GM21360 (cell line): ENCODE measurements around the gene CXCL1.
"Not testable (repeated sequence)": the region's sequence is repeated elsewhere in the genome, so short reads cannot be mapped to it uniquely, and the experiment has no call there.

Experiments
- ATAC-seq: cut with Tn5 transposase; IDR thresholded peaks from one replicate; pipeline ENCODE4 v1.9.1; 2021; ENCODE audit warnings: mild to moderate bottlenecking, moderate library complexity; ENCODE audit not compliant: unreplicated experiment

Gene CXCL1

DNA sequence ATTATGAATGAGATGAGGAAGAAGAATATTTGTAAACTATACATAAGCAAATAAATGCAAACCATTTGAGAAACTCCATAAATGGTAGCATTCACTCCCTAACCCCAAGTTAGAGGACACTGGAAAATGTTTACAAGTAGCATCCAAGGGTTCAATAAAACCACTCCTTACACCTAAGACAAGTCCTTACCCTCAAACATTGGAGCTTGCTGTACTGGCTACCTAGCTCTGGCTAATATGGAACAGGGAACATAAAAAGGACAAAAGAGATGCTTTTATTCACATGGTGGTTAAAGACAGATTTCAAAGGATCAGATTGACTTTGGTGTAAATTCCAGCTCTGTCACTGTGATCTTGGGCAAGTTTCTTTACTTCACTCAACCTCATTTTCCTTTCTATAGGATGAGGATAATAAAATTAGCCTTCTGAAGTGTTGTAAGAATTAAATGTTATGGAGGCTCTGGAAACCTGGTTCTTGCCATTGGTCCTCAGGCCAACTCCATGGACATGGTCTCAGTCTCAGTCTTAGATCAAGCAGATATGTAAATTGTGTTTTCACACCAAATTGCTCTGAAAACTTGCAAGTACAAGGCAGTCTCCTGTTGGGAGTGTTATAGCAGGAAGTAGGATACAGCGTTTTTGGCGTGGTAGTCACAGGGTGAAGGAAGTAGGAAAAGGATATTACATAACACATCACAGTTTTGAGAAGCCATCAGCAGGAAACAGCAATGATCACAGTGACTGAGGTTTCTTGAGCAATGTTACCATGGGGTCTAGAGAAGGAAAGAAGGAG lies 3.3 kb downstream of the CXCL1 start:
- ATAC-seq = no peak

DNA sequence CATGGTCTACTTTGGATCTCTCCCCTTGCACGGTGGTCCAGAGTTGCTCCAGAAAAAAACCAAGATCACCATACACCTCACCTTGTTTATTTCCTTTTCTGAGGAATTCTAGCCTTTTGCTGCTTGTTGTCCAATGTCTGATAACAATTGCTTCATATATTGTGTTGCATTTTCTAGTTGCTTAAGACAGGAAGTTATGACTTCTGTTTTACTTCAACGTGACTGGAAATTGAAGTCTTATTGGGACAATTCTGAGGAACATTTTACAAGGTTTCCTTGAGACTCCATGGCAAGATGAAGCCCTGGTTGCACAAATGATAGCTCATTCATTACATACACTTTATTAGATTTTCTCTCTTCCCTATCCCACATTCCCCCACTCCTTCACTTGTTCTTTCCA lies 5.2 kb downstream of the CXCL1 start:
- ATAC-seq = no peak

DNA sequence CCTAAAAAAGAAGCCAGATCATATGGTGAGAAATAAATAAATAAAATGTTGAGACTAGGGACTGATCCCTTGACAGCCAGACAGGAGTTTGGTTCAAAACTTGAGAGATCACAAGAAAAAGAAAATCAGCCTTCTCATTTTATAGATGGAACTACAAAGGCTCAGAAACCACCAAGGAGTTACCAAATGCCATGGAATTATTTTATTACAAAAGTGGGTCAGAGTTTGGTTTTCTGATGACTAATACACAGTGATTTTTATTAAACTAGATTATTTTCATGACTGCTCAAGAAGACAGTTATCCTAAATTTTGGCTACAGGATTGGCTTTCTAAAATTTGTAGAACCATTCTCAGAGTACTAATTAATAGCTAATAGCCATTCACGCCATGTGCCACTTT lies 6.2 kb downstream of the CXCL1 start:
- no peak for ATAC-seq

DNA sequence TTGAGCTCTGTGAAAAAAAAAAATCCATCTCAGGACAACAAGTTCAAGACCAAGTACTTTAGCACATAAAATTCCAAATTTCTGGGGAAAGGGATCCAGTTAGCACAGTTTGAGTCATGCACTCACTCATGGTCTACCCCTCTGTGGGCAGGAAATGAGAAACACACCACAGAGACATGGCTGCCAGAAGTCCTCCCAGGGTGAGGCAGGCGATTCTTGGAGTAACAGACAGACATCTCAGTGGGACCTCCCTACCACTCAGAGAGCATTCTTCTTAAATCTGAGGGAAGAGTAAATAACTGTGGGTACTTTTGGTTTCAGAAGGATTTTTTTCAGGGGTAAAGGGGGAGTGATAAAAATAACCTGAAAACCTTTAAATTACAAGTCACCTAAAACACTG lies 14.1 kb downstream of the CXCL1 start:
- ATAC-seq = no peak

DNA sequence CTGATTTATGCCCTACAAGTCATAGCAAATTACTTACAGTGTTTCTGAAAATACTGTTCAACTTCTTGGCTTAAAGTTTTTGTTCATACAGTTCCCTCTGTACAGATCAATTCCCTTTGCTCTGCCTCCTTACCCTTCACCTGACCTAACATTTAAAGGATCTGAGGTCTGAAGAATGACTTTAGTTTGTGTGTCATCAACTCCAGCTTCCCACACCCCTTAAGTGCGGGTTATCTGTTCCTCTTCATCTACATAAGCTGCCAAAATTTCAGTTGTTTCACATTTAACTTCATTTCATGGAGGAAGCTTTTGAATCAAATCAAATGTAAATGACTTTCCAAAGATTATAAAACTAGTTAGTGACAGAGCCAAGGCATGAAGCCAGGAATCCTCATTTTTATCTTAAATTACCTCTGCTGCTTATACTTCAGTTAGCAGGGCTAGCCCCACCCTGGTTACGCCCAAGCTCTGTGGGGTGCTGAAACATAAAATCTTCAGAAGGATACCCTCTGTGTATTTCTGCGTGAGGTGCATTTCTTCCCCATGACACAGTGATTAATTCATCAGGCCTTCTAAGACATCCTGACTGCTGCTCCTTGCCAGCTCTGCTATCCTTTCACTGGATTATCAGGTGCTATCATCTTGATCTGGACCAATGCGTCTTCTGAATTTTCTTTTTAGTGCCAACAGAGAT lies 16.5 kb downstream of the CXCL1 start:
- ATAC-seq = no peak

DNA sequence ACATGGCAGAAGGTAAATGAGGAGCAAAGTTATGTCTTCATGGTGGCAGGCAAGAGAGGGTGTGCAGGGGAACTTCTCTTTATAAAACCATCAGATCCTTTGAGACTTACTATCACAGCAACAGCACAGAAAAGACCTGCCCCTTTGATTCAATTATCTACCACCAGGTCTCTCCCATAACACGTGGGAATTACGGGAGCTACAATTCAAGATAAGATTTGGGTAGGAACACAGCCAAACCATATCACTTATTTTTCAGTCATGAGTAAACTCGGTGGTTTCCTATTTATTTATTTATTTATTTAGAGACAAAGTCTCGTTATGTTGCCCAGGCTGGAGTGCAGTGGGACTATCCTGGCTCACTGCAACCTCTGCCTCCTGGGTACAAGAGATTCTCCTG lies 22.1 kb downstream of the CXCL1 start:
- no peak for ATAC-seq

DNA sequence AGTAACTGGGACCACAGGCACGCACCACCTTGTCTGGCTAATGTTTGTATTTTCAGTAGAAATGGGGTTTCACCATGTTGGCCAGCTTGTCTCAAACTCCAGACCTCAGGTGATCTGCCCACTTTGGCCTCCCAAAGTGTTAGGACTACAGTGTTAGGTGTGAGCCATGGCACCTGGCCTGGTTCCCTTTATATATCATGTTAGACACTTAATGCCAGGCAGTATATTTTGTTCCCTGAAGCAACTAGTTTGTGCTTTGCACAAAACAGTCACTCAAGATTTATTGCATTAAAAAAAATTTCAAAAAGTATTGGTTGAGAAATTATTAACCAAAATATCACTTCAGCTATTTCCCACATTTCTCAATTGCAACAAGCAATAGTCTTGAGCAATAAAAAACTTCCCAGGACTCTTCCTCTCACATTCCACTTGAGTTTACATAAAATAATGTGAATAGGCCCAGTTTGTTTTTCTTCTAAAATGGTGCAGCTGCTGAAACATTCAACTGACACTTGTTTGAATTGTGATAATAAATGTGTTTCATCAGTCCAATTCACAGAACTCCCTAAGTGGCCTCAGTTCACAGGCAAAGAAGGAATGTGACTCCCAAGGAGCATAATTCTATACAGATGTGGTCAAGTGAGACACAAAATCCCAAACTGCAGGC lies 22.7 kb downstream of the CXCL1 start:
- no peak for ATAC-seq

DNA sequence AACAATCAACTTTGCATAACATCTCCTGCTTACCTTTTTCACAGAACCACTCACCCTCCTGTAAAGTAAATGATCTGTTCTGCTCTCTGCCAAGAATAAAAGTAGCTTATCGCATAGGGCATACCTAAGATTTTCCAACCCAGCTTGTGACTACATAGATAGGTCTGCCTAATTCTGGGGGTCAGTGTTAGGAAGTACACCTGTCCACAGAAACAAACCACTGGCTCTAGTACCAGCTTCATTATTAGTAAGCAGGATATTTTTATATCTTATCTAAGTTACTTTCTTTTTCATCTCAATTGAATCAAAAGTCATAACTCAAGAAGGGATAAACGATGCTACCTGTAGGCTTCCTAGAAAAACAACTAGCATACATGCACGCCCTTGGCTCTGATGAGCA lies 23.8 kb downstream of the CXCL1 start:
- ATAC-seq = no peak

DNA sequence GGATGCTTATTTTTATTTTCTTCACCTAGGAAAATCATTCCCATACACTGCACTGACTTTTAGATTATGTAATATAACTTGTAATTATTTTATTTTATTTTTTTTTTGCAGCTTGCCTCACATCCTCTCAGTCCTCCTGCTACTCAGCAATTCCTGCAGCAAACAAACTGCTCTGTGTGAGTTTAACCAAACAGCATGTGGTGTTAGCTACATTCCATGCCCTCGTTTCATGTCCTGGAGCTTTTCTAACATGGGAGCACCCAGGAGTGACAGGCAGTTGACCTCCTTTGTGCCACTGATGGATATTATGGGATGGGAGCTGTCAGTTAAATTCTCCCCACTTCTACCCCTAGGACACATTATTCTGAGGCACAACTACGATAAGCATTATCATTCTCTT lies 24.8 kb downstream of the CXCL1 start:
- no peak for ATAC-seq

DNA sequence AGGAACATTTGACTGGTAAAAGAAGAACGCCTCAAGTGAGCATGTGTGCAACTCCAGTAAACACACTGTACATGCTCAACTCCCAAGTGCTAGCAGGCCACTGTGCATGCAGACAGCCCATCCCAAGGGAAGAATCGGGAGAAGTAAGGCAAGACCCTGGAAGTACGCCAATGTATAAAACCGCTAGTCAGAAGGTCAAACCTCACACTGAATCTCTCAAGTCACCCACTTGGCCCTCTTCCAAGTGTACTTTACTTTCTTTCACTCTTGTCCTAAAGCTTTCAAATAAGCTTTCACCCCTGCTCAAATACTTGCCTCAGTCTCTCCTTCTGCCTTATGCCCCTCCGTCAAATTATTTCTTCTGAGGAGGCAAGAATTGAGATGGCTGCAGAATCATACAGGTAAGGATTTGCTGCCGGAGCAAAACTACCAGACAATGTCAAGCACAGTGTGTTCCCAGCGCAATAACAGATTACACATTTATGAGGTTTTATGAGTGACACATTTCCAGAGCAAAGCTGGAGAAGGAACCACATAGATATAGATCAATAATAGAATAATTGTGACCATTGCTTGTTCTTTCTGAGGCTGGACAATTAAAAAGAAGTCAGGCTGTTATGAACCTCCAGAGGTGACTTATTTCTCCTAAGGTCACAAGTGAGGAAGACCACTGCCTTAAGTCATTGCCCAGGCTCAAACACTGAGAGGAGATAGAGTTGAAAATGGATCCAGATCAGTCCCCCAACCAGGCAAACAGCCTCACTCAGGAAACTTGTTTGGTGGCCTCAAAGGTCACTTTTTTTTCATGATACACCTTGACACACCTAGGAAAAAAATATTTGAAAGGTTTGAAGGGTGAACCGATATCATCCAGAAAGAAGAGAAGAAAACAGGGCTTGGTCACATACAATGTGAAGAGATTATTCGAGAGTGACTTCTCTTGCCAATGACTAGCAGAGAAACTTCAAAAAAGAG lies 26.3 kb downstream of the CXCL1 start:
- no peak for ATAC-seq

DNA sequence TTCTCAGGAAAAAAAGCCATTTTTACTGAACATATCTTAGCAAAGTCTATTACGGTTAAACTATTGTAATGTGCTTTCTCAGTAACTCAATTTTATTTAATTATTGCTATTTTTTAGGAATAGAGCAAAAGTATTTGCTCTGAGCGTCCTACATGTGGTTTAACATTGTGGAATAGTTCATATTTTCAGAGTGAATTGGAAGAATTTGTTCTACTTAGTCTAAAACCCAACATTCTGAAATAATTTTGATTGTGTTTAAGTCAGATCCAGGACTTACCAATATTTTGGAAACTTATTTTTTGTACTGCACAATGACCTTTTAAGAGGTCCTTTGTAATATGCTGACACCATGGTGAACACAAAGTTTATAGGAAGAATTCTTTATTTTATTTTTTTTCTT lies 27.2 kb downstream of the CXCL1 start:
- ATAC-seq = no peak

DNA sequence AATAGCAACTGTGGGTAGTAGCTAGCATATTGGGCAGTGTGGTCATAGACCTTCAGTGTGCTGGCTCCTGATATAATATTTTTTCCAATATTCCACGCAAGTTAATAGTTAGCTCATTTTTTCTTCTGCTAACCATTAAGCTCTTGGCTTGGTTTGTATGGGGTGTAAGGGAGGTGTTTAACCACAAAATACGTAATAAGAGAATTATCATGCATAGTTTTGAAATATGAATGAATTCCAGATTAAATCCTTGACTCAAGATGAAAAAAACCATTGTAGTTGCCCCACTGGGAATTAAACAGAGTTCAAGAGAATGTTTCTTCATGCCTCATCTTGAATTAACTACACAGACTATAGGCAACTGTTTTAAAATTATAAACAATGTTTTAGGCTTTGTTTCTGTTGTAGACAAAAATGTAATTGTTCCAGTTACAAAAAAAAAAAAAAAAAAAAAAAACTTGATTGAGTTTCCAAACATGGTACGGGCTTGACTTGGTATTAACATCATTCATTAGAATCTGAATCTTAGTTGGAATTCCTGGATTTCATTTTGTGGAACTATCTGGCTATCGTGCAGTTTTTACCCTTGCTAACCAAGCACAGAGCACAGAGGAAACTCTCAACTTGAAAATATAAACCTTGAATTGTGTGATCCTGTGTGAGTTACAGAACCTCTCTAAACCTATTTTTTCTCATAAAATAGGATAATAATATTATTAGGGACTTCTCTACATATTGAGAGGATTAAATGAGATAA lies 28.4 kb downstream of the CXCL1 start:
- no peak for ATAC-seq

DNA sequence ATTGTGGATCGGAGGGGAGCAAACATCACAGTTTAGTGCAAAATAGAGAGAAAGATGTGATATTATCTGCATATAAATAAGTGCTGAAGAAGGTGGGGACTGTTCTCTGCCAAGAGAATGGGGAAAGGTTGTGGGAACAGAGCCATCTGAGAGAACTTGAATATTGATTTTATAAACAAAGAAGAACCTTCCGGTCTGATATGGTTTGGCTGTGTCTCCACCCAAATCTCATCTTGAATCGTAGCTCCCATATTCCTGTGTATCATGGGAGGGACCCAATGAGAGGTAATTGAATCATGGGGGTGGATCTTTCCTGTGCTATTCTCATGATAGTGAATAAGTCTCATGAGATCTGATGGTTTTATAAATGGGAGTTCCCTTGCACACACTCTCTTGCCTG lies 30.1 kb downstream of the CXCL1 start:
- ATAC-seq = not testable (repeated sequence)

DNA sequence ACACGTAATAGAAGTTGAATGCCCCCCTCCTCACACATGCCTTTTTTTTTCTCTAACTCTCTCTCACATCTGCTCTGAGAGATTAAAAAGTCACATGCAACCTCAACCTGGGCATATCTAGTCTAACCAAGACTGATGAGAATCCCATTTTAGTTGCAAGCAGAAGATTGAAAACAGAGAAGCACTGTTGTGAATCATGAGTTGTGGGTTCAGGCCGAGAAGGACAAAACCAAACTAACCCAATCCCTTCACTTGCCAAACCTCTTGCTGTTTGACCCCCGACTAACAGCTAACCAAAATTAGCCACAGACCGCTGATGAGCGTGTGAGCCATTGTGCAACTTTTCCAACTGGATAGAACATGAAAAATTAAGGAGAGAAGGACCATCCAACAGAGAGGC lies 31.8 kb downstream of the CXCL1 start:
- no peak for ATAC-seq

DNA sequence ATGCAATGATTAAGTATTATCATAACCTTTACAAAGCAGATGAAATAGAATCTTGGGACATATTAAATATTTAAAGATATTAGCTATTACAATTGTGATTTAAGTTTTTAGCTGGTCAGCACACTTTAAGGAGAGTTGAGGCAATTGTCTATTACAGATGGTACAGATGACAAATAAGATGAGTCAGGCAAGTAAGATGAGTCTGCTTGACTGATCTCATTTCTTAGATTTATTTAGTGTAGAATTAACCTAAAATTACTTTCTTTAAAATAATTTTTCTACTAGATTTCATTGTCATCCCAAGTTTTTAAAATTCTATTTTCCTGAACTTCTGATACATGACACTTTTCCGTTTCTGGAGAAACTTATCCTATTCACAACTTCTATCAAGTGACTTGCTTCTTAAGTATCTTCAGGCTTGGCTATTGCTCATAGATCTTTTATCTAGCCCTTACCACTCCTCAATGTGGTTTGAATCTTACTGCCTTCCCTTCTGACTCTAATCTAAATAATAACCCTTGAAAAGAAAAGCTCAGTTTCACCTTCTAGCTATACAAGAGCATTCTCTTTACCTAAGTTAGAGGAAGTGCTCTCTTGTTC lies 32.9 kb downstream of the CXCL1 start:
- no peak for ATAC-seq

DNA sequence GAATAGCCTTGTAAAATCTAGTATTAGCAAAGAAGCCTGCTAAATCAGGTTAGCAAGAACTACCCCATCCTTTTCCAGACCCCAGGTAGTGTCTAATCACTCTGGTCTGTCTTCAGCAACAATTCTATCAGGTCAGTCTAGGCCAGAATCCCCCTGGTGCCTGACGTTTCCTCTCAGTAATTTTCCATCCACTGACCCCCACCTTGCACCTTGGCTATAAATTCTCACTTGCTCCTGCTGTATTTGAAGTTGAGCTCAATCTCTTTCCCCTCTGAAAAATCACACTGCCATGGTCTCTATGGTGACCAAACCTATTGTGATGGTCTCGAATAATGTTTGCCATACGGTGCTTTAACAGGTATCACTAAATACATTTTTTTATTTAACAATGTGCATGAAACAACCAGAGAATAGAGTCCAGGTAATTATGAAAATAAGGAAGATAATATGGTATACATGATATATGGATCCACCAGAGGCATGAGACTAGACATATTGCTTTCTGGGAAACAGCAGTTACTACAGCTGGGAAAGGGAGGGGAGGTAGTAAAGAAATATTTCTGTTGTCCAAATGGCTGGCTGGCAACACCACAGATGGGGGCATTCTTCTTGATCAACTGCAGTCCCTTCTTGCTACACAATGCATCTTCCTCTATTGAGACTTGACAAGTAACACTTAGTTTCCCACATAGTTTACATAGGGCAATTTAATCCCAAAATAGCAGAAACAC lies 33.8 kb downstream of the CXCL1 start:
- ATAC-seq = no peak

DNA sequence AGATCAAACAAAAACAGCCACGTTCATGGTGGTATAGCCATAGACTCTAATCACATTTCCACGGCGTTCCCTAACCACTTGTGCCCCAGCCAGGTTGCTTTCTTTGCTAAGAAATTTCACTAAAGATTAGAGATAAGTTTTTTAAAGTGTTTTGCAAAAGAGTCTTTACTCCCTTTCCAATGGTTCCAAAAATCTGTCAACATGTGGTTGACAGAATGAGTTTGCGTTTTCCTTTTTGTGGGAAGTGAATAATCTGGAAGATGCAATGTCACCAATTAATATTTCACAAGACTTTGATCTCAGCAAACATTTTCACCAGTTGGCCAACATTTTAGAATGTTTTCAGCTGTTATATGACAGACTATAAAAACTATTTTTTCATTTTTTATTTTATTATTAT lies 35.3 kb downstream of the CXCL1 start:
- no peak for ATAC-seq

DNA sequence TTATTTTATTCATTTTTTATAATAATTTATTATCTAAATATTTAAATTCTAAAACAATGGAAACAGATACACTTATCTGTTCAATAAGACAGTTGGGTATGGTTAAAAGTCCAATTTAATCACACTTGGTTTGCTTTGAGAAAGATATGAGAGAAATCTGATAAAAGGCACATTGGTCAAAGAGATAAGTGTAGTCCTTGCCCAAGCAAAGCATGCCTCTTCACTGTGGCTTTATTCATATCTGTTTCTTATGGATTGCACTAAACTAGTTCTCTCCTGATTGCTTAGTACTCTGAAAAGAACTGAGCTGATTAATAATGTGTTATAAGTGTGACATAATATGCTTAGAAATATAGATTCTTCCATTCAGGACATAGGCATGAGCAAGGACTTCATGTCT lies 39.8 kb downstream of the CXCL1 start:
- no peak for ATAC-seq

DNA sequence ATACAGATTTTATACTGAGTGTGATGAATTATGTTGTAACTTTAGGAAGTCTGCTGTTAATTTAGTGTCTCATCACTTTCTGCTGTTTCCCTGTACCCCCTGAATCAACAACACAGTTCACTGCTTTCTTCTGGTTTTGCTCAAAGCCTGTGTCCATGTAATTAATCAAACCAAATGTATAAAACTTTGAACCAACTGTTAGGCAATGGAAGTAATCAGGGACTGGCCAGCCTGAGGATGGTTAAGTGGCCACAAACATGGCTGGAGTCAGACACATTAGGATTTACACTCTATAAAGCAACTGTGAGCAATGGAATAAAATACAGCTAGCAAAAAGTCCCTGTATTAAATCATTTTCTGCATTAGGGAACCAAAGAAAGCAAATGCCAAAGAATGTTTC lies 42.6 kb downstream of the CXCL1 start:
- ATAC-seq = no peak
